DOHH2 (cell line): ENCODE data around the gene NF1.

Source experiments
- H3F3A ChIP-seq: fragments of 200-600 bp; sonication (generic), shearing (Covaris generic); 2 replicates; pipeline ENCODE4 v1.6.0; 2016; ENCODE audit warnings: antibody characterized with exemption, mild to moderate bottlenecking; ENCODE audit not compliant: control insufficient read depth, insufficient read depth
- H3K27ac ChIP-seq: fragments of 200-600 bp; sonication (generic); 2 replicates; pipeline ENCODE4 v1.5.1; 2014; ENCODE audit warnings: low read depth, mild to moderate bottlenecking, low read length, moderate library complexity
- H3K27me3 ChIP-seq: fragments of 200-600 bp; sonication (generic); 2 replicates; pipeline ENCODE4 v1.6.1; 2014; ENCODE audit warnings: mild to moderate bottlenecking, low read length, mixed read lengths; ENCODE audit not compliant: control insufficient read depth
- H3K36me3 ChIP-seq: fragments of 200-600 bp; sonication (generic); 2 replicates; pipeline ENCODE4 v1.6.1; 2014; ENCODE audit warnings: mild to moderate bottlenecking, low read length, moderate library complexity, mixed read lengths; ENCODE audit not compliant: control insufficient read depth
- H3K4me1 ChIP-seq: fragments of 200-600 bp; sonication (generic); 2 replicates; pipeline ENCODE4 v1.6.1; 2014; ENCODE audit warnings: mild to moderate bottlenecking, low read length, mixed read lengths; ENCODE audit not compliant: control insufficient read depth
- H3K4me2 ChIP-seq: fragments of 200-600 bp; sonication (generic); 2 replicates; pipeline ENCODE4 v1.6.0; 2014; ENCODE audit warnings: mild to moderate bottlenecking, low read length, moderate library complexity
- H3K4me3 ChIP-seq: fragments of 200-600 bp; sonication (generic); 2 replicates; pipeline ENCODE4 v1.5.1; 2014; ENCODE audit warnings: mild to moderate bottlenecking, low read length, mixed read lengths
- H3K79me2 ChIP-seq: fragments of 200-600 bp; sonication (generic); 2 replicates; pipeline ENCODE4 v1.6.1; 2014; ENCODE audit warnings: mild to moderate bottlenecking, low read length, mixed read lengths; ENCODE audit not compliant: control insufficient read depth
- H3K9me2 ChIP-seq: fragments of 200-600 bp; sonication (generic); replicated peaks from 2 replicates; pipeline ENCODE4 v1.6.1; 2014; ENCODE audit warnings: mild to moderate bottlenecking, low read length, mixed read lengths; ENCODE audit not compliant: control insufficient read depth
- H3K9me3 ChIP-seq: fragments of 200-600 bp; sonication (generic); 2 replicates; pipeline ENCODE4 v1.6.1; 2014; ENCODE audit warnings: antibody characterized with exemption, low read length, mixed read lengths; ENCODE audit not compliant: control insufficient read depth, insufficient read depth
- H4K20me1 ChIP-seq: fragments of 200-600 bp; sonication (generic); 2 replicates; pipeline ENCODE4 v1.6.0; 2014; ENCODE audit warnings: low read depth, mild to moderate bottlenecking, antibody characterized with exemption, low read length, moderate library complexity; ENCODE audit not compliant: control insufficient read depth, insufficient read depth
- CTCF ChIP-seq: fragments of 200-600 bp; sonication (generic); IDR thresholded peaks from one replicate; pipeline ENCODE4 v1.5.1; 2014; ENCODE audit warnings: antibody characterized with exemption, mild to moderate bottlenecking, low read depth, low read length; ENCODE audit not compliant: poor library complexity, severe bottlenecking
- EZH2phosphoT487 ChIP-seq: fragments of 200-600 bp; sonication (generic); IDR thresholded peaks from 2 replicates; pipeline ENCODE4 v1.6.1; 2017; ENCODE audit warnings: borderline replicate concordance, mild to moderate bottlenecking, antibody characterized with exemption, low read length, moderate library complexity, mixed read lengths

Gene NF1

GRCh38 chr17:31128241-31128640 lies 33.5 kb downstream of the NF1 start:
- Histone ChIP-seq H3F3A (no peaks in the 10 kb centered on the region), H4K20me1 (no peaks in the 10 kb centered on the region), H3K9me2 (no peaks in the 10 kb centered on the region), H3K27me3 (no peaks in the 10 kb centered on the region), H3K79me2 (peaks cover 92% of the 10 kb centered on the region), H3K4me2 (no peak overlapping the region), H3K4me1 (no peaks in the 10 kb centered on the region), H3K27ac (no peak overlapping the region), H3K9me3 (no peaks in the 10 kb centered on the region), H3K36me3 (no peaks in the 10 kb centered on the region), H3K4me3 (no peak overlapping the region)
- TF ChIP-seq EZH2phosphoT487 (no peak), CTCF (no peak)

DNA sequence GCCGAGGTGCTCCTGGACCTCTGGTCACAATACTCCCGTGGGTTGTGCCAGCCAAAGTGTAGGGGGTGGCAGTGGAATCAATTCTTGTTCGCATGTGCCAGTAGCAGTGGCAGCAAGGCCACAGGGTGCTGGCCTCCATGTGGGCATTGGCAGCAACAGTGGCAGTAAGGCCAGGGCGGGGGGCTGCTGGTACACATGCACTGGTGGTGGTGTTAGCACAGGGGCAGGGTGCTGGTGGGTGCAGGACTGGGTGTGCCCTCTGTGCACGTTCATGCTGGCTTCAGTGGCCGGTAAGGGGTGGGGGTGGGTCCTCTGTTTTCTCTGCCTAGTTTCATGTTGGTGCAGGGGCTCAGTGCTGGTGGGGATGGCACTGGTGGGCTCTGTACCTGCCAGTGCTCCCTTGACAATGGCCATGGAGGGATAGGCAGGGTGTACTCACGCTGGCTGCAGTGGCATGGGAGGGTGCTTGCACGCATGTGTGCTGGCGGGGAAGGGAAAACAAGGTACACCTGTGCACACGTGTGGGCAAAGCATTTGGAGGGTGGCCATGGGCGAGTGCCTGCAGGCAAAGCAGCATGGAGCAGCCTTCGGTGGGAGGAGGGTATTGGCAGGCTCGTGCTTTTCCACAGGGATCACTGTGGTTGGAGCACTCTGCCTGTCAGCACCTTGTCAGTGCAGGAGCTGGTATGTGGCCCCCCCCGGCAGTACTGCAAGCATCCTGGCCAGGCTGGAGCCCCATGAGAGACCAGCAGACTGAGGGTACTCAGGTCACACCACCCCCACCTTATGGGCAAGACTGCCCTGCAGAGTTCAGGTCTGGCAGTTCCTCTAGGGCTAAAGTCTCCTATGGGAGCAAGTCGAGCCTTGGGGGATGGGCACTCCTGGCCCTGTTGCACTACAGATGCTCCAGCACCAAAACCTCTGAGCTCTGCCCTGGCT lies 35.8 kb downstream of the NF1 start:
- no peaks in the 10 kb centered on the region for H4K20me1 ChIP-seq
- no peaks in the 10 kb centered on the region for H3K9me2 ChIP-seq
- no peaks in the 10 kb centered on the region for H3K4me1 ChIP-seq
- no peaks in the 10 kb centered on the region for H3K36me3 ChIP-seq
- H3F3A ChIP-seq = no peaks in the 10 kb centered on the region
- no peak overlapping the region for H3K4me2 ChIP-seq
- TF ChIP-seq CTCF = no peak
- no peak for TF ChIP-seq EZH2phosphoT487
- H3K9me3 ChIP-seq = no peaks in the 10 kb centered on the region
- H3K79me2 ChIP-seq = peaks cover 91% of the 10 kb centered on the region
- no peak overlapping the region for H3K27ac ChIP-seq
- no peaks in the 10 kb centered on the region for H3K27me3 ChIP-seq
- no peak overlapping the region for H3K4me3 ChIP-seq

DNA sequence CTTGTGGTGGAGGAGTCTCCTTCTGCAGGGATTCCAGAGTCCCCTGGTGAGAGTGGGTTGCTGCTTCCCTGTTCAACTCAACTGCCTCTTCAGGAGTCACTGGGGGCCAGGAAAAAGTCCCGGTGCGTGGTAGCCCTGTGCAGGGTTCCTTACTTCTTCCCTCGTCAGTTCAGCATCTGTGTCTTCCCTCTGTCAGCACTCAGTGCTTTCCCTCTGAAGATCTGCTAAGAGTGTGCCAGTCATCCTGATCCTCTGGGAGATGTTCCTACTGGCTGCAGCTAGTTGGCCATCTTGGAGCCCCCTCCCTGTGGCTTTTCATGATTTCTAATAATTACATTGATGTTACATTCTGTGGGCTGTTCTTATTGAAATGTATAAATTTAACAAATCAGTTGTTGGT lies 36.5 kb downstream of the NF1 start:
- Histone ChIP-seq H3K9me3 (no peaks in the 10 kb centered on the region), H3K4me2 (no peak overlapping the region), H3K27me3 (no peaks in the 10 kb centered on the region), H3F3A (no peaks in the 10 kb centered on the region), H4K20me1 (no peaks in the 10 kb centered on the region), H3K9me2 (no peaks in the 10 kb centered on the region), H3K27ac (no peak overlapping the region), H3K79me2 (peaks cover 87% of the 10 kb centered on the region), H3K36me3 (peaks cover 2% of the 10 kb centered on the region; the same call in 1 of the 2 replicates), H3K4me3 (no peak overlapping the region), H3K4me1 (peaks cover under 1% of the 10 kb centered on the region; the same call in 1 of the 2 replicates)
- TF ChIP-seq EZH2phosphoT487 (no peak), CTCF (no peak)
